HG03558 (cell line): ENCODE results near the gene TMA7B.
"Not testable (repeated sequence)": the region's sequence is repeated elsewhere in the genome, so short reads cannot be mapped to it uniquely, and the experiment has no call there.

ENCODE experiments used
- ATAC-seq: cut with Tn5 transposase; IDR thresholded peaks from one replicate; pipeline ENCODE4 v1.9.1; 2021; ENCODE audit warnings: moderate number of reproducible peaks; ENCODE audit not compliant: unreplicated experiment; ENCODE audit errors: extremely low read depth

The TMA7B gene

DNA sequence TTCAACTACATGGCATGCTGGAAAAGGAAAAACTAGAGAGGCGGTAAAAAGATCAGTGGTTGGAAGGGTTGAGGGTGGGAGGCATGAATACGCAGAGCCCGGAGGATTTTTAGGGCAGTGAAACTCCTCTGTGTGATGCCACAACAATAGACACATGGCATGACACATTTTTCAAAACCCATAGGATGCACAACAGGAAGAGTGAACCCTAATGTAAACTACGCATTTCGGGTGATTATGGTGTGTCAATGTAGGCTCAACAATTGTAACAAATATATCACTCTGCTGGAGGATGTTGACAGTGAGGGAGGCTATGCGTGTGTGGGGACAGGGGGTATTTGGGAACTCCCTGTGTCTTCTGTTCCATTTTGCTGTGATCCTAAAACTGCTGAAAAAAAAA lies 18.9 kb downstream of the TMA7B start:
- no peak for ATAC-seq

DNA sequence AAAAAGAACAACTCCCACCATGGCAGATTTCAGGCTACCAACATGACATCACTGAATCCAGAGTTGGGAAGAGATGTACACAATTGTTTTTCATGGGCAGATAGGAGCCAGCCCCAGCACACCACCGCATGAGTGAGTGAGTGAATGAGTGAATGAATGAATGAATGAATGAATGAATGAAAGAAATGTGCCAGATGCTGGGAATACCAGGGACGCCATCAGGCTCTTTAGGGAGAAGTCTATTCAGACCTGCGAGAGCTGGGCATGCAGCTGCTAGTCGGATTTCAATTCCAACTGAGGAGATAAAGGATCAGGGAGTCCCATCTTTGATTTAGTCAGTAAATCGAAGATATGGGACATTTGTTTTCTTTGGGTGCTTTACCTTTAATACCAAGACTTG lies 19.3 kb downstream of the TMA7B start:
- ATAC-seq, result no peak

DNA sequence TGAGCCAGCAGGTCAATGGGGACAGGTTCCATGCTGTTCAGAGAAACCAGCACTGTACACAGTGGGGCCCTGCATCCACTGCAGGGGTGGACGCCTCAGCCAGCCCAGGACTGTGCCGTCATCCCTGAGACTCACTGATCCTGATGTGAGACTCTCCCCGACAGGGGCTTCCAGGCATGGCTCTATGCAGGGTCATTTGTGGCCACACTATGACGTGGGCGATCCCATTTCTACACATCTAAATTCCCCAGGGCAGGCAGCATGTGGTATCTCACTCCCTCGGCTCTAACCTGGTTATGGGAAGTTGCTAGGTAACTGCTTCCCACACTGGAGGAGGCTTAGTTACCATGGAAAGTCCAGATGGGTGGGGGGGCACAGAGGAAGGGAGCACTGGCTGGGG lies 20.4 kb downstream of the TMA7B start:
- no peak for ATAC-seq

DNA sequence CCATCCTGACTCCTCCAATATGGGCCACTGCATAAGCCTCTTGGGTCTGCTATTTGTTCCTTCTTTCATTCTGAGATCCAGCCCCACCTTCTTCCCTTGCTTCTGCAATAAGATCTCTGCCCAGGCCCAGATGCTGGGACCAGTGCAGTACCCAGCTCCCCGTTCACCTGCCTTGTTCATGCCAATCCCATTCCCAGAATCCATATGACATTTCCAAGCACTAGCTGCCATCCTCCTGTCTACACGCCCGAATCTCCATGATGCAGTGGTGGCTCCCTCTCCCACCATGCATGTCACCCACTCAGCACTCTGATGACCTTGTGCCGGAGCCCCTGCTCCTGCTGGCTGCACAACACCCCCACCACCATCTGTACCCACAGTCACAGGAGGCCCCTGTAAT lies 23.1 kb downstream of the TMA7B start:
- ATAC-seq, result no peak

DNA sequence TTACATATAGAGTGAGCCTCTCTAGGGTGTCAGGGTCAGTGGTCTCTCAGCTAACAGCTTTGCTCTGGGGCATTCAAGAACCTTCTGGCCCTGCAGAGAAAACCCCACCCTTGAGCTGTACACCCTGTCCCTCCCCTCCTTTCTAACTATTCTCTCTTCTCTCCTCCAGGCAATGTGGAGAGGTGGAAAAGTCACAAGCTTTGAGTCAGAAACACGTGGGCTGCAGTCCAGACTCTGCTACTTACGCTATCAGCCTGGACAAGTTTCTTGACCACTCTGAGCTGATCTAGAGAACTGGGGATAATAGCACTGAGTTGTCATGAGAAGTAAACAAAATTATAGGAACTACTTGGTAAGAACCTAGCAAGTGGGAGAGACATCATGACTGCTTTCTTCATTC lies 23.8 kb downstream of the TMA7B start:
- ATAC-seq, result no peak

DNA sequence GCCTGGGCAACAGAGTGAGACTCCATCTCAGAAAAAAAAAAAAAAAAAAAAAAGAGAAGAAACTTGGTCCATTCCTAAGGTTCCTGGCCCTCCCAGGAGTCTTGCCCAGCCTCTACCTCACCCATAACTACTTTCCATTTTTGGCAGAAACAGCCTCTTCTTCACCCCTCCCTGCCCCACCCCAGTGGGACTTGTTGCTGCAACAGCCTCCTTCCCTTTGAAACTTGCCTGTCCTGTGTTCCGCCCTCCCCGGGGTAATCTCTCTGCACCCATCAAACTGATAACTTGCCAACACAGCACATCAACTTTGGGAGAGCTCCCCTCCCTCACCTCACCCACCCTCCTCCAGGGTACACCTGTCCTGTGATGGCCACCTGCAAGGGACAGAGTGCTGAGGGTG lies 24.5 kb downstream of the TMA7B start:
- ATAC-seq, result no peak

DNA sequence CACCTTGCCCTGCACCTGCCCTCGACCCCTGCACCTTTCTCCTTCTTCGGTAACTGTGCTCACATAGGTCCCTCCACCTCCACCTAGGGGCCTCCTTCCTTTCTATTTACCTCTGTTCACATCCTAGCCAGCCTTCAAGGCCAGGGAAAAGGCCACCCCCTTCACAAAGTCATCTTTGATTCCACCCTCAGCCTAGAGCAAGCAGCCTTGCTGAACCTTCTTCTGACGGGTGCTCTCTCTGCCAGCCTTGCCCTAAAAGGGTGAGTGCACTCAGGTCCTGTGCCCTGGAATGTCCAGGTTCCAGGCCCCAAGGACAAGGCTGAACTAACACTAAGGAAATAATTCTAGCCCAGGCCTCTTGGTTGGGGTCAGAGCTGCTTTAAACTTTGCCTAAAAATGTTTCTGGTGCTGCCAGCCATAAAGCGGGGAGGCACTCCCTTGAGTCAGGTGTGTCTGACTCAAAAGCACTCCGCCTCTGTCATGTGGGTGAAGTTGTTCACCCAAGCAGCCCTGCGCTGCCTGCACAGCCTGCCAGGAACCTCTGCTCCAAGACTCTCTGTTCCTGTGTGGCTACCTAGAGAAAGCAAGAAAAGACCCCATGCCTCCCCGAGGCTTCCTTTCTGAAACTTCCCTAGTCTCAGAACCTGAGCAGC lies 25.3 kb downstream of the TMA7B start:
- ATAC-seq, result no peak

DNA sequence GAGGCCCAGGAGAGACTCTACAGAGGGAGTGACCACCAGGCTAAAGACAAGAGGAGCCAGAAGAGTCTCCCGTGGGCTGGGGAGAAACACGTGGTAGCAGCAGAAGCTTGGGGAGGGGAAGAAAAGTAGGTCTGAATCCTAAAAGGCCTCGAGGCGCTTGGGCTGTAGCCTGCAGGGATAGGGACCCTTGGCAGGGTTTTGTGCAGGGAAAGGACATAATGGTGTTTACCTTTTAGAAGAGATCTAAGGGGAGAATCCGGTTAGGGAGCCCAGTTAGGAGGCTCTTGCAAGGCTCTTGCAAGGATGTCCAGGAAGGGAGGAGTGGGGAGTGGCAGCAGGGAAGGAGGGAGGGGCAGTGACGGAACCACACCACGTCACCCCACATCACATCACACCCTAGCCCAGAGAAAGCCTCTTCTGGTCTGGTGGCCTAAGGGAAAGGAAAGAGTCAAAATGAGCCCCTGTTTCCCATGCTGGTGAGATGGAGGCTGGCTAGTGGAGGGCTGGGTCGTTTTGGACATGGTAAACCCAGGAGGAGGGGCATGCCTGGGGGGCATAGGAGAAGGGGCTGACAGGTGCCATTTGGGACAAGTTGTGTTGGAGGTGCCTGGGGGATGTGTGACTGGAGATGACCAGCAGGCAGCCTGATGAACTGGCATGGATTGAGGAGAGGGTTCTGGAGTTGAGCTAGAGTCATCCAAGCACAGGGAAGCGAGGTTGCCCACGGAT lies 28.4 kb downstream of the TMA7B start:
- no peak for ATAC-seq

DNA sequence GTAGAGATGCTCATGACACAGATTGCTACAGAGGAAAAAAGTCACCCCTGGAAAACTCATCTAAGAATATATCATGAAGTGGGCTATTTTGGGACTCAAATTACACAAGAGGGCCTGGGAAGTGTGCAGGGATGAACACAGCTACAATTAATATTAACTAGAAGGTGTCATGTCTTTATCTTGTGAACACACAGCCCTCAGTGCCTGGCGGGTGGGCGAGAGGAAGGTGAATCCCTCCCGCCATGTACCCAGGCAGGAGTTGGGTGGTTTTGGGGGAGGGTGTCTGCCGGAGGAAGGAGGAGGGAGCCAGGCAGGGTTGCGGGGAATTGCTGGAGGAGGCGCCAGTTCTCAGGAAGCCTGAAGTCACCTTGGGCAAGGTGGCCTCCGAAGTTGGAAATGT lies 29.4 kb downstream of the TMA7B start:
- ATAC-seq, result no peak

DNA sequence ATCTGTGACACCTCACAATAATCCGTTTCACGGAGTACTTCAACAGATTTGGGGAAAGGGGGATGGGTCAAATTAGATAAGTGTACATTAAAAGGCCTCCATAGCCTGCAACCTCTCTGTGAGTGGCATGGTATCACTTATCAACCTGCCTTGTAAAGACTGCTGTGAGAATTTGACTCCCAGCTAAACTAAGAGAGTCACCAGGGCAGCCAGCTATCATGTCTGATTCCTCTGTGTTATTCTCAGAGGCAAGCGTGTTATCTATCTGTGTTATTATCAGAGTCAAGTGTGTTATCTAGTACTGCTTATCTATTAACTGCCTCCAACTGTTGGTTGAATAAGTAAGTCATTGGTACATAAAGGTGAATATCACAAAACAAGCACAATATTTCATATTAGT lies 30.5 kb downstream of the TMA7B start:
- ATAC-seq, result no peak

DNA sequence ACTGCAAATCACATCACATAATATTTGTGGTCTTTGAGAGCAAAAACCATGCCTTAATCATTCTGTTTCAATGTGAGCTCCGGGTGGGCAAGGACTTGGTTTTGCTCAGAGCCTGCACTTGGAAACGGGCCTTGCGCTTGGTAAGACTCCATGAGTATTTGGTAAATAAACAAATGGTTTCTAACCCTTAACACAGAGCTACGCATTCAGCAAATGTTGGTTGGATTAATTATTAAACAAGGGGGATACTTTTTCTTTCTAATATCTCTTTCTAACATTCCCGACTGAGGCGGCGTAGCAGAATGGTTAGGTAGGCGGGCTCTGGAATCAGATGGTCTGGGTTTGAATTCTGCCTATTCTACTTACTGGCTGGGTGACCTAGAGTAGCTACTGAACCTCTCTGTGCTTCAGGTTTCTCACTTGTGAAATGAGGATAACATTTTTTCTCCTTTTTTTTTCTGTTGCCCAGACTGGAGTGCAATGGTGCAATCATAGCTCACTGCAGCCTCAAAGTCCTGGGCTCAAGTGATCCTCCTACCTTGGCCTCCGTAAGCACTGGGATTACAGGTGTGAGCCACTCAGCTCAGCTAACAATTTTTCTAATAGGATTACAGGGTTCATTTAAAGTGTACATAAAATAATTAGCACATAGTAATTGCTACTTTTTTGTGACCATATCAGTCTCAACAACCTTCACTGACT lies 31.1 kb downstream of the TMA7B start:
- no peak for ATAC-seq

DNA sequence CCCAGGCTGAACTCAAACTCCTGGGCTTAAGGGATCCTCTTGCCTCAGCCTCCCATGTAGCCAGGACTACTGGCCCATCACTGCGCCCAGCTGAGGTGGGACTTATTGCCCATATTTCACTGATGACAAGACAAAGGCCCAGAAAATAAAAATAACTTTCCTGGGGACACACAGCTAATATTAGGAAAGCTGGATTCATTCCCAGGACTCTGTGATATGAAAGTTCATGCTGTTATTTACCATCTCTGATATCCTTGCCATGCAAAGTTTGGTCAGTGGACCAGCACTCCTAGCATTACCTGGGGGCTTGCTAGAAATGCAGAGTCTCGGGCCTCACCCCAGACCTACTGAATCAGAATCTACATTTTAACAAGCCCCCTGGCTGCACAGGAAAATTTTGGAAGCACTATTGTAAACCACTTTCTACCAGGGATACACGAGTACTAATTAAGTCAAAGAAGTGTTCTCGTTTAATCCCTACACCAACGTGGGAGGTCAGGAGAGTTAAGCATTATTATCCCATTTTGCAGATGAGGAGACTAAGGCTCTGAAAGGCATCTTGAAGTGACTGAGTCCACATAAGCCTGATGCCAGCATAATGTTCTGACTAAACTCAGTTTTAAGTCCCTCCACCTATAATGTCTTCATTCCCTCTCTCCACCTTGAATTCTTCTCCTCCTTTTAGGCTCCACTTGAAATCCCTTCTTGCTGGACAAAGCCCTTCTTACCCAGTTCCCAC lies 32.1 kb downstream of the TMA7B start:
- no peak for ATAC-seq

DNA sequence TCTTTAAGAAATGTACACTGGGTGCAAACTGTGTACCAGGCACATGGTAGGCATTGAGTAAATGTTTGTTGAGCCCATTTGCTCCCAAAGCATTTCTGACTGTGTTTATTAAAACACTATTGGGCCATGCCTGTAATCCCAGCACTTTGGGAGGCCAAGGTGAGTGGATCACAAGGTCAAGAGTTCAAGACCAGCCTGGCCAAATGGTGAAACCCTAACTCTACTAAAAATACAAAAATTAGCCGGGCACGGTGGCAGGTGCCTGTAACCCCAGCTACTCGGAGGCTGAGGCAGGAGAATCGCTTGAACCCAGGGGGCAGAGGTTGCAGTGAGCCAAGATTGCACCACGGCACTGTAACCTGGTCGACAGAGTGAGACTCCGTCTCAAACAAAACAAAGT lies 32.7 kb downstream of the TMA7B start:
- not testable (repeated sequence) for ATAC-seq

DNA sequence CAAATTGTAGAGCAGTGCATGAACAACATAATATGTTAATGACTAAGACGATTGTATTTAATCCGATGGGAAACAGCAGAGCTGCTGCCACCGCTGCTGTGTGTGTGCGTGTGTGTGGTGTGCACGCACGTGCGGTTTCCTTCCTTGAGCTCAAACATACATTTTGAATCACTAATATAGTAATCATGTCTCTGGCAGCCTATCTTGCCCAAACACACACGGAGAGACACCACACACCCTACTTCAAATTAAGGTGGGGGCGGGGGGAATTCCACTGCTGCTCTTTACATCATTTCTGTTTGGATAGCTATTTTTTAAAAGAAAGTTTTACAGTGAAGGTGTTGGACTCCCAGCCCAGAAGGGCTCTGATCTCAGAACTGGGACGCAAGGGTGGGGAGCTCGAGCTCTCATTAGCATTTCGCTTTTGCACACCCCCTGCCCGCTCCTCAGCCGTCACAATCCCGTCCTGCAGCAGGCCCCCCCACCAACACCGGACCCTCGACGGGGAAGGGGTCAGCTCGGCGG lies 33.9 kb downstream of the TMA7B start:
- no peak for ATAC-seq

DNA sequence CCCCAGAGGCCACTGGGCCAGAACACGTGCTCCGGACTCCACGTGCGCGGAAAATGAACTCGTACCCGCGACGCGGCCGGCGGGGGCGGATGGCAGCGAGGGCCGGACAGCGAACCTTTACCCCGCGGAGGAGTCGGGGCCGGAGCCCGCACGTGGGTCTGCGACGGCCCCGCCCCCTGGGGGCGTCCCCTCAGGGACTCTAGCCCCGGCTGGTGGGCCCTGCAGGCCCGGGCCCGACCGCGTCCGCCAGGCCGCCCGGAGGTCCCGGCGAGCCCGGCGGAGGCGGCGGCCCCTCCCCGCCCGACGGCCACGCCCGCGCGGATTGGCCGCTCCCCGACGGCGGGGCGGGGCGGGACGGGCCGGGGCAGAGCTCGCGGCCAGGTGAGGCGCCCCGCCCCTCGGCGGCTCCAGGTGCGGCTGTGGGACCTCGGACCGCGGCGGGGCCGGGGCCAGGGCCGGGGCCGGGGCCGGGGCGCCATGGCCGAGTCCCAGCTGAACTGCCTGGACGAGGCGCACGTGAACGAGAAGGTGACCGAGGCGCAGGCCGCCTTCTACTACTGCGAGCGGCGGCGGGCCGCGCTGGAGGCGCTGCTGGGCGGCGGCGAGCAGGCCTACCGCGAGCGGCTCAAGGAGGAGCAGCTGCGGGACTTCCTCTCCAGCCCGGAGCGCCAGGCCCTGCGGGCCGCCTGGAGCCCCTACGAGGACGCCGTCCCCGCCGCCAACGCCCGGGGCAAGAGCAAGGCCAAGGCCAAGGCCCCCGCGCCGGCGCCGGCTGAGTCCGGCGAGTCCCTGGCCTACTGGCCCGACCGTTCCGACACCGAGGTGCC lies 34.6 kb downstream of the TMA7B start, which contains the start of gene FAM83F:
TSS of gene FAM83F (plus strand) at position 389 of the 827 bp plus-strand sequence. CDS start at position 478, 89 bp downstream.
- ATAC-seq, result no peak

DNA sequence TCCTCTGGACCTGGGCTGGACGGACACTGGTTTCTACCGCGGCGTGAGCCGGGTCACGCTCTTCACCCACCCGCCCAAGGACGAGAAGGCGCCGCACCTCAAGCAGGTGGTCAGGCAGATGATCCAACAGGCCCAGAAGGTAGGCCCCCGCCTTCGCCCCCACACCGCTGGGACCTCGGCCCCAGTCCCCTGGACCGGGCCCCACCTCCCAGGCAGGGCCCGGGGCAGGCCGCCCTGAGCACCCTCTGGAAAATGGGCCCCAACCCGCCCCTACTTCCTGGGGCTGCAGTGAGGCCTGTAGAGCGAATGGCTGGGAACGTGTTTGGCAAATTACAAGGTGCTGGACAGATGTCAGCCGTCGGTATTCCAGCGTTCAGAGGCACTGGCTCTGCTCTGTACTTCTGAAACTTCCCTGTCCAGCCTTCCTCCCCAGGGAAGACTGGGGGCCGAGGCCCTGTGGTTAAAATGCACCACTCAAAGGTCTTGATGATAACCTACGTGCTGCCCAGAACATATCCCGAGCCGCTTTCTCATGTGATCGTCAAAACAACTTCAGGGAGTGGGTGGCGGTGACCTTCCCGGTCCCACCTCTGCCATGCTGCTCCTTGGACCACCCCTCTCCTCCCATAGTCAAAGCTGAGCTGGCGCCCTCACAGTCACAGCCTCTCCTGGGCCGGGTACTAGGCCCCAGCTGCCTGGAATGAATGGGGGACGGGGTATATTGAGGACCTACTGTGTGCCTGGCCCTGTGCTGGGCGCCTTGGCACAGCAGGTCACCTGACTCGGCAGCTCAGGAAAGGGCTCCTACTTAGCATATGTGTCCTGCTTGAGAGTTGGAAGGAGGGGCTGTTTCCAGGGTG lies 35.4 kb downstream of the TMA7B start:
- ATAC-seq, result no peak

DNA sequence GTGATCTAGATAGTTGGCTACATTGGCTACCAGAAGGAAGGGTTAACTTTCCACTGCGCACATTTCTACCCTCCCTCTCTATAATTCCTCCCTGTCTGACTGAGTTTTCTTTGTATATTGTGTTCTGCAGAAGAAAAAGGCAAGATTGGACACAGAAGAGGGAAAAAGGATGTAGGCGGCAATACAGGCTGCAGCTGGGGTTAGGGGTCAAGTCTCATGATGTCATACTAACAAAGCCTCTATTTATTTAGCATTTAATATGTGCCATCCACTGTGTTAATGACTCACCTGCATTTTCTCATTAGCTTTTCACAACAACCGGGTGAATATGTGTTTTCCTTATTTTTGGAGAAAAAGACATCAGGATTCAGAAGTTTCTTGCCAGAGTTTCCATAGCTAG lies 36.5 kb downstream of the TMA7B start:
- ATAC-seq, result no peak

DNA sequence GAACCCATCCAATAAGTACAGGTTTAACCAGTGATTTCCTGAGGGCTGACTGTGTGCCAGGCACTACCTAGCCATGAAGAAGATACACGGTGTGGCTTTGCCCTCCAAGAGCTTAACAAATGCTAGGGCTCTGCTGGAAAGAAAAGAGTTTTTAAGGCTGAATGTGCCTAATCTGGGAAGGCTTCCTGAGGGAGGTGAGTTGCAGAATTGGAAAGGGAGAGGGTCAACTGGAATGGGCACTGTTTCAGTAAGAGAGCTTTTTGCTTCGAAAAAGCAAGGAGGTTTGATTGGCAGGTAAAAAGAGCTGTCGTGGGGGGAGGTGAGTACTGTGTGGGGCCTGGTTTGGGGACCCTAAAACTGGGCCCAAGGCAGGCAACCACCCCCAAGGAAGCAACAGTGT lies 37.2 kb downstream of the TMA7B start:
- no peak for ATAC-seq
